H7 (cell line): ENCODE results near the gene ATP9A. TPM values are rescaled to one million over a fixed set of nuclear protein-coding genes. Genes with fewer than 3 reads are reported as not detected.
A peak's percentile ranks its signal among the peaks of the same experiment; 100 is the strongest.
"Not testable (repeated sequence)": the region's sequence is repeated elsewhere in the genome, so short reads cannot be mapped to it uniquely, and the experiment has no call there.

ENCODE experiments used
- DNase-seq: peaks from one replicate; pipeline ENCODE4 v3.0.0; 2012
- H3K27me3 ChIP-seq: 2 replicates; pipeline ENCODE4 v1.6.0; 2011; ENCODE audit warnings: mild to moderate bottlenecking, low read length; ENCODE audit not compliant: control insufficient read depth, insufficient read depth
- H3K36me3 ChIP-seq: replicated peaks from 2 replicates; pipeline ENCODE4 v1.5.1; 2011; ENCODE audit warnings: low read length; ENCODE audit not compliant: control insufficient read depth, insufficient read depth
- H3K4me3 ChIP-seq: 2 replicates; pipeline ENCODE4 v1.5.1; 2011; ENCODE audit warnings: low read depth, mild to moderate bottlenecking, control low read depth, low read length, moderate library complexity; ENCODE audit not compliant: insufficient read depth
- total RNA-seq: library from RNA; depleted of rRNA; stranded (reverse); fragments of >200 nt; shearing (Covaris generic); gene quantifications from 2 replicates; pipeline ENCODE4 v1.2.3, GENCODE V29; 2014

The ATP9A gene
- total RNA-seq, 1 experiment from 2014 or later = 1.6 TPM

GRCh38 chr20:51733070-51733469 lies 35.1 kb downstream of the ATP9A start:
- Histone ChIP-seq H3K27me3 (no peaks in the 10 kb centered on the region), H3K4me3 (no peak overlapping the region), H3K36me3 (no peaks in the 10 kb centered on the region)
- DNase-seq = no peak

- DNase-seq = no peak
- H3K36me3 ChIP-seq = no peaks in the 10 kb centered on the region
- no peak overlapping the region for H3K4me3 ChIP-seq
- no peaks in the 10 kb centered on the region for H3K27me3 ChIP-seq
These were observed 35.9 kb downstream of the ATP9A start for GRCh38 chr20:51732096-51732791.

- Histone ChIP-seq H3K27me3 (no peaks in the 10 kb centered on the region), H3K36me3 (no peaks in the 10 kb centered on the region), H3K4me3 (no peak overlapping the region)
- no peak for DNase-seq
These were observed 36.5 kb downstream of the ATP9A start for GRCh38 chr20:51731731-51732095.

GRCh38 chr20:51729771-51730170 lies 38.4 kb downstream of the ATP9A start:
- DNase-seq = no peak
- H3K27me3 ChIP-seq = no peaks in the 10 kb centered on the region
- no peak overlapping the region for H3K4me3 ChIP-seq
- H3K36me3 ChIP-seq = no peaks in the 10 kb centered on the region

- DNase-seq = no peak
- no peaks in the 10 kb centered on the region for H3K27me3 ChIP-seq
These were observed 39.5 kb downstream of the ATP9A start for GRCh38 chr20:51728737-51729136.

GRCh38 chr20:51727872-51728271 lies 40.3 kb downstream of the ATP9A start:
- Histone ChIP-seq H3K4me3 (no peak overlapping the region), H3K27me3 (no peaks in the 10 kb centered on the region), H3K36me3 (no peaks in the 10 kb centered on the region)
- no peak for DNase-seq

More at GRCh38 chr20:51728737-51729136, 39.5 kb downstream of the ATP9A start:
- Histone ChIP-seq H3K4me3 (no peak overlapping the region), H3K36me3 (no peaks in the 10 kb centered on the region)

- DNase-seq = no peak
- no peaks in the 10 kb centered on the region for H3K27me3 ChIP-seq
- no peaks in the 10 kb centered on the region for H3K36me3 ChIP-seq
- H3K4me3 ChIP-seq = no peak overlapping the region
These were observed 42.5 kb downstream of the ATP9A start for GRCh38 chr20:51725584-51726176.

- H3K27me3 ChIP-seq, H3K4me3 ChIP-seq, H3K36me3 ChIP-seq, DNase-seq: not testable (repeated sequence)
These were observed 45.2 kb downstream of the ATP9A start for GRCh38 chr20:51723026-51723425.

- not testable (repeated sequence) for H3K4me3 ChIP-seq, H3K36me3 ChIP-seq, H3K27me3 ChIP-seq, DNase-seq
These were observed 45.9 kb downstream of the ATP9A start for GRCh38 chr20:51722246-51722645.

- Histone ChIP-seq H3K27me3 (no peaks in the 10 kb centered on the region), H3K4me3 (no peak overlapping the region), H3K36me3 (no peaks in the 10 kb centered on the region)
These were observed 47.3 kb downstream of the ATP9A start for GRCh38 chr20:51720854-51721253.

GRCh38 chr20:51720384-51720783 lies 47.8 kb downstream of the ATP9A start:
- Histone ChIP-seq H3K36me3 (no peaks in the 10 kb centered on the region), H3K4me3 (no peak overlapping the region), H3K27me3 (no peaks in the 10 kb centered on the region)
- no peak for DNase-seq

More at GRCh38 chr20:51720854-51721253, 47.3 kb downstream of the ATP9A start:
- DNase-seq = no peak

GRCh38 chr20:51715856-51716185 lies 52.4 kb downstream of the ATP9A start:
- H3K27me3 ChIP-seq = no peaks in the 10 kb centered on the region
- no peak overlapping the region for H3K4me3 ChIP-seq
- no peaks in the 10 kb centered on the region for H3K36me3 ChIP-seq
- DNase-seq = no peak

- H3K36me3 ChIP-seq = no peaks in the 10 kb centered on the region
- DNase-seq = no peak
- H3K4me3 ChIP-seq = no peak overlapping the region
- H3K27me3 ChIP-seq = no peaks in the 10 kb centered on the region
These were observed 52.9 kb downstream of the ATP9A start for GRCh38 chr20:51715163-51715855.

- Histone ChIP-seq H3K27me3 (no peaks in the 10 kb centered on the region), H3K4me3 (no peak overlapping the region), H3K36me3 (no peaks in the 10 kb centered on the region)
- DNase-seq = no peak
These were observed 55.0 kb downstream of the ATP9A start for GRCh38 chr20:51713213-51713598.

GRCh38 chr20:51712501-51713212 lies 55.5 kb downstream of the ATP9A start:
- DNase-seq = peak; percentile 74

More at GRCh38 chr20:51712501-51713212, 55.5 kb downstream of the ATP9A start:
- no peaks in the 10 kb centered on the region for H3K36me3 ChIP-seq
- no peak overlapping the region for H3K4me3 ChIP-seq
- no peaks in the 10 kb centered on the region for H3K27me3 ChIP-seq
